ENCODE data around the gene THBD.

The THBD gene

DNA sequence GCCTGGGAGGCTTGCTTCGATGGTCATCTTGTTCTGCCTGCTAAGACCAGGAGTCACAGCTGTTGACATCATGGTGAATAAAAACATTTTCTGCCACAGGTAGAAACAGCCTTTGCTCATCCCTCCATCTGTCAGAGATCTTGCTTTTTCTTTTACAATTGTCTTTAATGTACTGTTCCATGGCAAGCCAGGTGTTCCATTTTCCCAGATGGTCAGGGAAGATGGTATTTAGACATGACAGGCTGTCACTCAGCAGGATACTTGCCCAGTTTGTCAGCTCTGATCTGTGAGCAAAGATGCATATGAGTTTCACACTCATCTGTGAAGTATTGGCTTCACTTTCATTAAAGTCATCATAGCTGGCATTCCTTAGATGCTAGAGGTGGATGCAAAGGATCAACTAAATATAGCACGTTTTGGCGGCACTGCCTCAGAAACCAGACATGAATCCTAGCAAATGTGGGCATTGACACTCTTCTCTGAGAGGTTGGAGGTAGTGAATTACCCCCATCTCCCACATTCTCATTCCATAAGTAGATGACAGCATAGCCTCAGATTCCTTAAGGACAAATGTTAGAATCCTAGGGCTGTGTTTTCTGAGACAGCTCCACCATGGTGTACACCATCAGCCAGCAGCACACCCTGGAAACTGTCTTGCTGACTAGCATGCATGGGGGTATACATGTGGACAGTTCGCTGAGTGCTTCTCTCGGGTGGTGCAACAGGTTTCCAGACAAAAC, 10.2 kb downstream of the THBD start:
- Histone ChIP-seq H3K27me3 (replicated peaks; ENCODE audit: control insufficient read depth, insufficient read depth, low read length) (no peaks in the 10 kb centered on the region; the same call in 1 of the 2 replicates), H3K36me3 (ENCODE audit: control insufficient read depth, insufficient read depth, low read length) (no peaks in the 10 kb centered on the region), H3K4me3 (replicated peaks; ENCODE audit: low read depth, low read length) (no peak overlapping the region)
- no peak for DNase-seq (ENCODE audit: extremely low read depth, insufficient read length)
- TF ChIP-seq, protein P1, sequence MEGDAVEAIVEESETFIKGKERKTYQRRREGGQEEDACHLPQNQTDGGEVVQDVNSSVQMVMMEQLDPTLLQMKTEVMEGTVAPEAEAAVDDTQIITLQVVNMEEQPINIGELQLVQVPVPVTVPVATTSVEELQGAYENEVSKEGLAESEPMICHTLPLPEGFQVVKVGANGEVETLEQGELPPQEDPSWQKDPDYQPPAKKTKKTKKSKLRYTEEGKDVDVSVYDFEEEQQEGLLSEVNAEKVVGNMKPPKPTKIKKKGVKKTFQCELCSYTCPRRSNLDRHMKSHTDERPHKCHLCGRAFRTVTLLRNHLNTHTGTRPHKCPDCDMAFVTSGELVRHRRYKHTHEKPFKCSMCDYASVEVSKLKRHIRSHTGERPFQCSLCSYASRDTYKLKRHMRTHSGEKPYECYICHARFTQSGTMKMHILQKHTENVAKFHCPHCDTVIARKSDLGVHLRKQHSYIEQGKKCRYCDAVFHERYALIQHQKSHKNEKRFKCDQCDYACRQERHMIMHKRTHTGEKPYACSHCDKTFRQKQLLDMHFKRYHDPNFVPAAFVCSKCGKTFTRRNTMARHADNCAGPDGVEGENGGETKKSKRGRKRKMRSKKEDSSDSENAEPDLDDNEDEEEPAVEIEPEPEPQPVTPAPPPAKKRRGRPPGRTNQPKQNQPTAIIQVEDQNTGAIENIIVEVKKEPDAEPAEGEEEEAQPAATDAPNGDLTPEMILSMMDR (IDR thresholded peaks at IDR 0.05; ENCODE audit: insufficient read depth, low read length, poor library complexity, severe bottlenecking) = no peak

DNA sequence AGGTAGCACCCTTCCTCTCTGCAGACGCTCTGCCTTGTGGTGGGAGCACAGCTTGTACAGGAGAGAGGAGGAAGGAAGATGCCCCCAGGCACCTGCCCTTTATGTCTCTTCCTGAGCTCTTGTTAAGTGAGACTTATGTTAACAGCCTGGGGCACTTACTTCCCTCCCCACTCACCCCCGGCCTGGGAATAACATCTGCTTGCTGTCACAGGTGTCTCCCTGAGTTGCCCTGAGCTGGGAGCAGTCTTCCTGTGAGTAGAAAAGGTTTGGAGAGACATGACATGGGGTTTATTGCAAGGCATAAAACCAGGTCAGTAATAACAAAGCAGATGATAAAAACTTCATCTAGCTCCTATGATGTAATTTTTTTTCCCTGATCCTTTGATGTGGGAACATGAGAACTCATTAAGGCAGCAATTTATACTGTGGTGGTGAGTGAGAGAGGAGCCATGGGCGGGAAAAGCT, 12.4 kb downstream of the THBD start:
- no peak for DNase-seq (ENCODE audit: extremely low read depth, insufficient read length)
- Histone ChIP-seq H3K4me3 (replicated peaks; ENCODE audit: low read depth, low read length) (no peak overlapping the region), H3K36me3 (ENCODE audit: control insufficient read depth, insufficient read depth, low read length) (no peaks in the 10 kb centered on the region), H3K27me3 (replicated peaks; ENCODE audit: control insufficient read depth, insufficient read depth, low read length) (no peaks in the 10 kb centered on the region; the same call in none of the 2 replicates)
- TF ChIP-seq, protein P1 (IDR thresholded peaks at IDR 0.05; ENCODE audit: insufficient read depth, low read length, poor library complexity, severe bottlenecking) = no peak

DNA sequence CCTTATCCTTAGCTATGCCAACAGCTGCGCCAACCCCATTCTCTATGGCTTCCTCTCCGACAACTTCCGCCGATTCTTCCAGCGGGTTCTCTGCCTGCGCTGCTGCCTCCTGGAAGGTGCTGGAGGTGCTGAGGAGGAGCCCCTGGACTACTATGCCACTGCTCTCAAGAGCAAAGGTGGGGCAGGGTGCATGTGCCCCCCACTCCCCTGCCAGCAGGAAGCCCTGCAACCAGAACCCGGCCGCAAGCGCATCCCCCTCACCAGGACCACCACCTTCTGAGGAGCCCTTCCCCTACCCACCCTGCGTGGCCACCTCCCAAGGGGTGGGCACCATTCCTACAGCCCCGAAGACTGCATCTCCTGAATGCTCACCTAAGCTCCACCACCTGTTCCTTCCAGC, 13.1 kb downstream of the THBD start:
- no peak overlapping the region for H3K4me3 ChIP-seq (replicated peaks; ENCODE audit: low read depth, low read length)
- no peaks in the 10 kb centered on the region; the same call in none of the 2 replicates for H3K27me3 ChIP-seq (replicated peaks; ENCODE audit: control insufficient read depth, insufficient read depth, low read length)
- TF ChIP-seq, protein P1 (IDR thresholded peaks at IDR 0.05; ENCODE audit: insufficient read depth, low read length, poor library complexity, severe bottlenecking) = no peak
- DNase-seq (ENCODE audit: extremely low read depth, insufficient read length) = no peak
- no peaks in the 10 kb centered on the region for H3K36me3 ChIP-seq (ENCODE audit: control insufficient read depth, insufficient read depth, low read length)

DNA sequence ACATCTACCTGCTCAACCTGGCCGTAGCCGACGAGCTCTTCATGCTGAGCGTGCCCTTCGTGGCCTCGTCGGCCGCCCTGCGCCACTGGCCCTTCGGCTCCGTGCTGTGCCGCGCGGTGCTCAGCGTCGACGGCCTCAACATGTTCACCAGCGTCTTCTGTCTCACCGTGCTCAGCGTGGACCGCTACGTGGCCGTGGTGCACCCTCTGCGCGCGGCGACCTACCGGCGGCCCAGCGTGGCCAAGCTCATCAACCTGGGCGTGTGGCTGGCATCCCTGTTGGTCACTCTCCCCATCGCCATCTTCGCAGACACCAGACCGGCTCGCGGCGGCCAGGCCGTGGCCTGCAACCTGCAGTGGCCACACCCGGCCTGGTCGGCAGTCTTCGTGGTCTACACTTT, 13.7 kb downstream of the THBD start:
- Histone ChIP-seq H3K27me3 (replicated peaks; ENCODE audit: control insufficient read depth, insufficient read depth, low read length) (no peaks in the 10 kb centered on the region; the same call in none of the 2 replicates), H3K36me3 (ENCODE audit: control insufficient read depth, insufficient read depth, low read length) (no peaks in the 10 kb centered on the region), H3K4me3 (replicated peaks; ENCODE audit: low read depth, low read length) (no peak overlapping the region)
- DNase-seq (ENCODE audit: extremely low read depth, insufficient read length) = no peak
- TF ChIP-seq, protein P1 (IDR thresholded peaks at IDR 0.05; ENCODE audit: insufficient read depth, low read length, poor library complexity, severe bottlenecking) = no peak

DNA sequence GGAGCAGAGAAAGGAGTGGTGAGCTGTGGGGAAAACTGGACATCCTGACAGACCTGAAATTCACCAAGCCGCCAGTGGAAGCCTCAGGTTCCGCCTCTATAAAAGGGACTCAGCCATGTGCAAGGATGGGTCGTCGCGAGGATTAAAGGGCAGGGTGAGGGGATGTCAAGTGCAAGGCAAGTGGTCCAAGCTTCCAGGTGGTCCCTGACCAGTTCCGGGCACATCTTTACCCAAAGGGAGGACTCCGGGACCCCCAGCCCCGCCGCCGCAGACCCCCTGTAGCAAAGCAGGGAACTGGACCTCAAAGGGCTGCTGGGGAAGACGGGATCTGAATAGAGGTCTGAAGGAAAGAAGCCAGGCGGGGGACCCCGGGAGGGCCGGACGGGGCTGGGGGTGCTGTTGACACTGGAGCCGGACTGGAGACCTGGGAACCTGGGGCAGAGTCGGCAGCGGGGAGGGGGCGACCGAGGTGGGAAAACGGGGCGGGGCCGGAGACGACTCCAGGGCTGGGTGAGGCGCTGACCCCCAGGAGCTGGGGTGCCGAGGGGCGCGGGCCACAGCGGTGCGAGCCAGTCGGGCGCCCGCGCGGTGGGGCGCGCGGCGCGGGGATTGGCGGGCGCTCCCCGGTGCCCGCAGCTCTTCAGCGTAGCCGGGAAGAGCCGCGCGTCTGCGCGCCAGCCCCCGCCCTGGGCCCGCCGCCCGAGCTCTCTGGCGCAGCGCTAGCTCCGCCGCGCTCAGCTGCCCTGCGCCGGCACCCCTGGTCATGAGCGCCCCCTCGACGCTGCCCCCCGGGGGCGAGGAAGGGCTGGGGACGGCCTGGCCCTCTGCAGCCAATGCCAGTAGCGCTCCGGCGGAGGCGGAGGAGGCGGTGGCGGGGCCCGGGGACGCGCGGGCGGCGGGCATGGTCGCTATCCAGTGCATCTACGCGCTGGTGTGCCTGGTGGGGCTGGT, 14.5 kb downstream of the THBD start, which contains the start of gene SSTR4:
TSS of gene SSTR4 (plus strand) at position 592 of the 951 bp plus-strand sequence. CDS start at position 764, 172 bp downstream.
- Histone ChIP-seq H3K27me3 (replicated peaks; ENCODE audit: control insufficient read depth, insufficient read depth, low read length) (no peaks in the 10 kb centered on the region; the same call in none of the 2 replicates), H3K4me3 (replicated peaks; ENCODE audit: low read depth, low read length) (no peak within 1 kb of the TSS), H3K36me3 (ENCODE audit: control insufficient read depth, insufficient read depth, low read length) (no peaks in the 10 kb centered on the region)
- TF ChIP-seq, protein P1 (IDR thresholded peaks at IDR 0.05; ENCODE audit: insufficient read depth, low read length, poor library complexity, severe bottlenecking) = no peak
- DNase-seq (ENCODE audit: extremely low read depth, insufficient read length) = no peak

All from GM06990 (cell line).